ENCODE results near the gene MAP1LC3B. TPM values are rescaled to one million over a fixed set of nuclear protein-coding genes. Genes with fewer than 3 reads are reported as not detected.

MAP1LC3B gene
- polyA plus RNA-seq, 2 of the 4 experiments (the other 2 are of a cell fraction), result 52.3 to 94.1 TPM

GRCh38 chr16:87412371-87412995 is 20.3 kb downstream of the MAP1LC3B start:
- ATAC-seq (no peak), FAIRE-seq (no peak), DNase-seq (ENCODE audit: low read depth in 1 of 2, low spot score in 1 of 2) (no peak)
- Histone ChIP-seq H3K9me3 (no peaks in the 10 kb centered on the region), H3K4me3 (no peak overlapping the region), H3K4me2 (no peak overlapping the region), H3K27ac (no peak overlapping the region), H3K4me1 (no peaks in the 10 kb centered on the region)
- ChIA-PET CTCF (interaction anchor here (0.9 to 2.0 kb wide), 6 partner anchors 10 to 224 kb away, joined by 3 to 23 read pairs (median 4); no protein-coding TSS in a partner anchor), POLR2A (no interaction called here)
- TF ChIP-seq CHD4 (IDR thresholded peaks at IDR 0.05; ENCODE audit: borderline replicate concordance) (no peak), BCL3 (IDR thresholded peaks at IDR 0.05) (no peak), NFE2L2 (conservative IDR thresholded peaks at IDR 0.05; ENCODE audit: low read length) (no peak), ELK1 (IDR thresholded peaks at IDR 0.05; ENCODE audit: low read depth, low read length) (no peak)
- 91% methylated on average over 25 of the region's 31 CpGs for WGBS (ENCODE audit: missing lambda C conversion rate)

- CTCF ChIA-PET, result interaction anchor here (1.1 to 2.0 kb wide), 5 partner anchors 11 to 223 kb away, joined by 3 to 23 read pairs (median 4); no protein-coding TSS in a partner anchor
- H3K4me1 ChIP-seq, result no peaks in the 10 kb centered on the region
- POLR2A ChIA-PET, result no interaction called here
- no peak for TF ChIP-seq HDAC2 (IDR thresholded peaks at IDR 0.05)
- TF ChIP-seq PHF8 (IDR thresholded peaks at IDR 0.05; ENCODE audit: borderline replicate concordance, low read depth), result no peak
- no peak for TF ChIP-seq MAX (IDR thresholded peaks at IDR 0.05)
- TF ChIP-seq ZC3H11A (IDR thresholded peaks at IDR 0.05), result no peak
- TF ChIP-seq SREBF2 (IDR thresholded peaks at IDR 0.05), result no peak
- TF ChIP-seq CBX8 (IDR thresholded peaks at IDR 0.05), result no peak
- no peak for TF ChIP-seq SMC3 (IDR thresholded peaks at IDR 0.05)
- TF ChIP-seq ZFP36 (IDR thresholded peaks at IDR 0.05; ENCODE audit: borderline replicate concordance, partially characterized antibody), result no peak
- no peak for TF ChIP-seq JUN (IDR thresholded peaks at IDR 0.05)
- TF ChIP-seq MYC (IDR thresholded peaks at IDR 0.05; ENCODE audit: borderline replicate concordance, low read length), result no peak
- TF ChIP-seq HOXB5 (CRISPR knock-in tag; IDR thresholded peaks at IDR 0.05), result no peak
- TF ChIP-seq BHLHE40 (IDR thresholded peaks at IDR 0.05; ENCODE audit: low read depth, low read length), result no peak
- no peak for TF ChIP-seq CEBPB (IDR thresholded peaks at IDR 0.05)
- no peak for TF ChIP-seq RCOR1 (IDR thresholded peaks at IDR 0.05; ENCODE audit: low read depth, low read length)
- TF ChIP-seq FOXS1 (CRISPR knock-in tag; IDR thresholded peaks at IDR 0.05), result no peak
- no peak for TF ChIP-seq RFX5 (IDR thresholded peaks at IDR 0.05)
- whole genome bisulfite sequencing (ENCODE audit: missing lambda C conversion rate), result 95% methylated on average over 25 of the region's 27 CpGs
- H3K4me3 ChIP-seq, result no peak overlapping the region
- FAIRE-seq (no peak), DNase-seq (ENCODE audit: low read depth in 1 of 2, low spot score in 1 of 2) (no peak), ATAC-seq (no peak)
- H3K27ac ChIP-seq, result no peak overlapping the region
- no peak overlapping the region for H3K4me2 ChIP-seq
- no peaks in the 10 kb centered on the region for H3K9me3 ChIP-seq
These were observed 20.9 kb downstream of the MAP1LC3B start for GRCh38 chr16:87412996-87413421.

GRCh38 chr16:87414251-87414680 is 22.1 kb downstream of the MAP1LC3B start:
- no peak for TF ChIP-seq SMC3 (IDR thresholded peaks at IDR 0.05)
- TF ChIP-seq MYC (IDR thresholded peaks at IDR 0.05; ENCODE audit: borderline replicate concordance, low read length), result no peak
- TF ChIP-seq TFCP2L1 (CRISPR knock-in tag; IDR thresholded peaks at IDR 0.05), result no peak
- no peak for TF ChIP-seq PBX3 (IDR thresholded peaks at IDR 0.05)
- no peak for TF ChIP-seq RNF2 (IDR thresholded peaks at IDR 0.05; ENCODE audit: borderline replicate concordance, low read depth)
- TF ChIP-seq ZSCAN20 (CRISPR knock-in tag; IDR thresholded peaks at IDR 0.05), result no peak
- TF ChIP-seq PHF8 (IDR thresholded peaks at IDR 0.05; ENCODE audit: borderline replicate concordance, low read depth), result no peak
- POLR2A ChIA-PET, result no interaction called here

More at GRCh38 chr16:87414251-87414680, 22.1 kb downstream of the MAP1LC3B start:
- Histone ChIP-seq H3K27ac (no peak overlapping the region), H3K4me1 (no peaks in the 10 kb centered on the region), H3K4me3 (no peak overlapping the region), H3K4me2 (no peak overlapping the region), H3K9me3 (no peaks in the 10 kb centered on the region)
- CTCF ChIA-PET, result interaction anchor here (1.7 to 11.2 kb wide), 2 partner anchors 12 to 222 kb away, joined by 4 to 153 read pairs; no protein-coding TSS in a partner anchor
- 72% methylated on average over 21 of the region's 24 CpGs for WGBS (ENCODE audit: missing lambda C conversion rate)
- DNase-seq (ENCODE audit: low read depth in 1 of 2, low spot score in 1 of 2) (no peak), ATAC-seq (0 out of 6 replicates have a peak, but pooled peaks of 1 of the 2 experiments have one; percentile 41), FAIRE-seq (no peak)

Data from A549 (cell line).